ENCODE data around the gene SLC23A2.

Gene SLC23A2

DNA sequence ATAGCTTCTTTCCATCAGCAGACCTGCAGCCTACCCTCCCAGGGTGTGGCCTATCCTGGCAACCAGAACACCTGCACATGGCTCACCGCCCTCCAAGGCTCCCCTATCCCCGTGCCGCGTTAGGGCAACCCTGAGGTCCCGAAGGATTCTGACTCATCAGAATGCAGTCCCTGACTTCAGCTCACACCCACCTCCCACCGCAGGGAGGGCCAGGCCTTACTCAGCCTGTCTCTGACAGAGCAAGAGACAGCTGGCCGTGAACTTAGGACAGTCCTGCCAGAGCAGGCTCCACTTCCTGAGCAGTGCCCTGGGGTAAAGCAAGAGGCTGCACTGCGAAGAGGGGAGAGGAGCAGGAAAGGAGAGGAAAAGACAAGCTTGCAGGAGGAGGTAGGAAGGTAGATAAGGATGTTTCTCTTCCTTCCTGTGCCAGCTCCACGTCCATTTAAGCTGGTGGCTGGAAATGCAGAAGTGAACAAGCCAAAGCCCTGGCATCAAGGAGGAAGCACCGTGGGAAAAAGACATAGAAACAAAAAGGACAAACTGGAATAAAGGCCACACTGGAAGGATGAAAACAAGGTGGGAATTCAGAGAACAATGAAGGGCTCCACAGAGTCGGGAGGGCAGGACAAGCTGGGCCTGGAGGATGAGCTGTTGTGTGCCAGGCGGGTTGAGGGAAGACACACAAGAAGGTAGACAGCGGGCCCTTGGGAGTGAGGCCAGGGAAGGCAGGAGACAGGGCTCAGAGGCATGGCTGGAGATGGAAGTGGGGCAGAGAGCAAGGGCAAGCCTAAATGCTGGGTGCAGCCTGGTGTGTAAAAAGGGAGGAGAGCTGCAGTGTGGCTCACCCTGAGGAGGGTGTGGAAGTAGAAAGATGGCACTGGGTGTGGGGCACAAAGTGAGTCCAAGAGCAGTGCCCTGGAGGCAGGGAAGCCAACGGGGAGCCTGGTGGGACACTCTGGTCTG, 102.7 kb downstream of the SLC23A2 start:
- ATAC-seq (no peak), DNase-seq (no peak)
- peaks cover 14% of the 10 kb centered on the region for H3K36me3 Mint-ChIP-seq (ENCODE audit: low read depth)
- no peaks in the 10 kb centered on the region for H3K9me3 Mint-ChIP-seq
- no peak overlapping the region for H3K4me3 Mint-ChIP-seq
- no peaks in the 10 kb centered on the region for H3K27me3 Mint-ChIP-seq
- peaks cover 2% of the 10 kb centered on the region for H3K4me1 Mint-ChIP-seq
- H3K27ac Mint-ChIP-seq, result no peak overlapping the region

DNA sequence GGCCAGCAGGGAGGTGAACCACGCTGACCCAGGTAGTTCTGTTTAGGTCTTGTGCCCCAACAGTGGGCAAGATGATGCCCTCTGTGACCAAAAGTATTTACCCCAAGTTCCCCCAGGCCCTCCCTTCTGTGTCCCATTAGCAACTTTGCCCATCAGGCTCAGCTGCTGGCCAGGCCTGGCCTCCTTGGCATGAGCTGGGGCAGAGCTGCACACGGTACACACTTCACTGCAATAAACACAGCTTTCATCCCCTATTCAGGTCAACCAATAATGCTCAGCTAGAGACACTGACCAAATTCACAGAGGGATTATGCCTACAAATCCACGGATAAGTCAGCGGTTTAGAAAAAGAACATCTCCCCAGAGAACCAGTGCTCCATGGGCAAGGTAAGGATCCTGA, 103.7 kb downstream of the SLC23A2 start:
- ATAC-seq (no peak), DNase-seq (no peak)
- Mint-ChIP-seq H3K27ac (no peak overlapping the region), H3K4me1 (peaks cover 2% of the 10 kb centered on the region), H3K4me3 (no peak overlapping the region), H3K27me3 (no peaks in the 10 kb centered on the region), H3K9me3 (no peaks in the 10 kb centered on the region), H3K36me3 (ENCODE audit: low read depth) (peaks cover 14% of the 10 kb centered on the region)

DNA sequence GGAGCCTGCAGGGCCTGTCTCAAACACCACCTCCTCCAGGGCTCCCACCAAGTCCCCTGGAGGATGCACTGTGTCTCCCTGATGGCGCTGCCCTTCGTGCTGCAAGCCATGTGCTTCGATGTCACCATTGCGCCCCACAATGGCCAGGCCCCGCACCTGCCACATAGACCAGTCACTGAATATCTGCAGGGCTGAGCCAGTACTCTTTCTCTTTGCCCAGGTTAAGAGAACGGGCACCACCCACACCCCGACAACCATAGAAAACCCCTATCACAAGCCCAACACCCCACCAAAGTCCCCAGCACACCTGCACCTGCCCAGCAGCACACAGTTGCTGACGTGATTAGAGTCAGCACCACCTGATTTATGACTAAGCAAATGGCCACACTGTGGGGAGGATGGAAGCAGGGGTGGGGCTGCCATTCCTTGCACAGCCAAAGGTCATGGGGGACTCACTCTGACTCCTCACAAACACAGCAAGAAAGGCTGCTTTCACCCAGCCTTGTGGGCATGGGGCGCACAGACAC, 104.3 kb downstream of the SLC23A2 start:
- peak; percentile 6 for DNase-seq
- peak; percentile 54 for ATAC-seq
- Mint-ChIP-seq H3K9me3 (no peaks in the 10 kb centered on the region), H3K36me3 (ENCODE audit: low read depth) (peaks cover 14% of the 10 kb centered on the region), H3K27me3 (no peaks in the 10 kb centered on the region), H3K4me1 (peaks cover 2% of the 10 kb centered on the region), H3K27ac (no peak overlapping the region), H3K4me3 (no peak overlapping the region)

DNA sequence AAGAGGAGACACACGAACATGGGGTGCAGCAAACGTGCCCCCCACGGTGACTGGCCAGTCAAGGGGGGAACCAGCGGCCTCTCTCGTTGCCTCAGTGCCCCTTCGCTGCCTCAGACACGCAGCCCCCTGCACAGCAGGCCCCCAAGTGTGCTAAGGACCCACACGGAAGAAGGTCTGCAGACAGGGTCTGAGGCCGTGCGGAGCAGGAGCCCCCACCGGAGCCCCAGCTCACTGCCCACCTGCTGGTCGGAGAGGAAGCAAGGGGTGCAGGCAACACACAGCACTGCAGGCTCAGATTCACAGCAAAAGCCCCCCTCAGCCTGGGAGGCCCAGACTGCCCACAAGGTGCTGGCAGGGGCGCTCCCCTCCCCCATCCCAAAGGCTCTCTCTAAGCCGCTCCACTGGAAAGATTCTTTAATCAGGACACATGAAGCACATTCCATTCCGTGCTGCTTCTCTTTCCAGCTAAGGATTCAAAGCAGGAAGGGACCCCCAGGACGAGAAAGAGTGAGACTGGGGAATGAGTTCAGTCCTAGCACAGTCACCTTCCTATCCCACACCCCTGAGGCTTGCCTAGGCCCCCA, 105.1 kb downstream of the SLC23A2 start:
- H3K4me3 Mint-ChIP-seq, result no peak overlapping the region
- H3K27ac Mint-ChIP-seq, result no peak overlapping the region
- H3K4me1 Mint-ChIP-seq, result peaks cover 2% of the 10 kb centered on the region
- no peaks in the 10 kb centered on the region for H3K27me3 Mint-ChIP-seq
- no peaks in the 10 kb centered on the region for H3K9me3 Mint-ChIP-seq
- no peak for DNase-seq
- ATAC-seq, result no peak
- H3K36me3 Mint-ChIP-seq (ENCODE audit: low read depth), result peaks cover 11% of the 10 kb centered on the region

DNA sequence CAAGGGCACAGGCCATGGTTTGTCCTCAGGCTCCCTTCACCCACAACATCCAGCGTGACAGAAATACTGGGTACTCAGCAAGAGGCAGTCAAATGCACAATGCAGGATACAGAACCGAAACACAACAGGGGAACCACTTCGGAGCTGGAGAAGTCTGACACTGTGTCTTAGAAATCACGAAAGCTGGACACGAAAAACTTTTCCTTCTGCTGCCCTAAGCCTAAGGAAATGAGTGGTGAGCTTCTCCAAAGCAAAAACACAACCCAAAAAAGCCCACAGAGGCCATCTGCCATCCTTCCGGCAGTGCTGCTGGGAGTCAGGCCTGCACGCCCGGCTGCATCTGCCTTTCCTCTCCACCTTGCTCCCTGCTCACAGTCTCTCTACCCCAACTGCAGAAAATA, 106.3 kb downstream of the SLC23A2 start:
- Mint-ChIP-seq H3K27me3 (no peaks in the 10 kb centered on the region), H3K4me3 (no peak overlapping the region), H3K36me3 (ENCODE audit: low read depth) (peaks cover 9% of the 10 kb centered on the region), H3K9me3 (no peaks in the 10 kb centered on the region), H3K4me1 (peaks cover 2% of the 10 kb centered on the region), H3K27ac (no peak overlapping the region)
- DNase-seq (no peak), ATAC-seq (no peak)

DNA sequence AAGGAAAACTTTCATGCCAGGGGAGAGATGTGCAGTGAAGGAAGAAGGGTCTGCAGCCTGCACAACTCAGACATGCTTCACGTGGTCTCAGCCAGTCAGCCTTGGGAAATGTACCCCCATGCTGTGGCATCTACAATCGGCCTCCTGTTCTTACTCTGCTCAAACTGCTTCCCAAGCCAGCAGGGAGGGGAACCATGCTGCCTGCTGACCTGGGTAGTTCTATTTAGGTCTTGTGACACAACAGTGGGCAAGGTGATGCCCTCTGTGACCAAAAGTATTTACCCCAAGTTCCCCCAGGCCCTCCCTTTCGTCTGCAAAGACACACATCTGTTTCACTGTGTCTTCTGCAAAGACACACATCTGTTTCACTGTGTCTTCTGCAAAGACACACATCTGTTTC, 106.9 kb downstream of the SLC23A2 start:
- no peaks in the 10 kb centered on the region for H3K9me3 Mint-ChIP-seq
- H3K4me3 Mint-ChIP-seq, result no peak overlapping the region
- peaks cover 2% of the 10 kb centered on the region for H3K4me1 Mint-ChIP-seq
- H3K27me3 Mint-ChIP-seq, result no peaks in the 10 kb centered on the region
- H3K36me3 Mint-ChIP-seq (ENCODE audit: low read depth), result peaks cover 11% of the 10 kb centered on the region
- no peak for ATAC-seq
- no peak overlapping the region for H3K27ac Mint-ChIP-seq
- no peak for DNase-seq

DNA sequence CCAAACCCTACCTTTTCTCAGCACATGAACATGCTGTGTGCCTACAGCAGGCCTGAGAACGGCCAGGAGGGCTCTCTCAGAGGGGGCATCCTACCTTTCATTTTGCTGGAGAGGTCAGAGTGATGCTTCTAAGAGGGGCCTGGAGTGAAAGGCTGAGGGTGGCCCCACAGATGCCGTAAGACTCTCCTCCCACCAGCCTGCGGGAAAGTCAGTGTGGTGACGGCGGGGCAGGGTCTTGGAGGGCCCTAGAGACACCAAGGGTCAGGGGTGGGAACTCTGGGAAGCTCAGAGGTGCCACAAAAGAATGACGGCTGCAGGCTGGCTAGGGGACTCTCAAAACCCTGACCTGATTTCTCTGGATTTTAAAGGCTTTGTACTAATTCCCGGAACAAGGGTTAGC, 107.6 kb downstream of the SLC23A2 start:
- ATAC-seq, result no peak

DNA sequence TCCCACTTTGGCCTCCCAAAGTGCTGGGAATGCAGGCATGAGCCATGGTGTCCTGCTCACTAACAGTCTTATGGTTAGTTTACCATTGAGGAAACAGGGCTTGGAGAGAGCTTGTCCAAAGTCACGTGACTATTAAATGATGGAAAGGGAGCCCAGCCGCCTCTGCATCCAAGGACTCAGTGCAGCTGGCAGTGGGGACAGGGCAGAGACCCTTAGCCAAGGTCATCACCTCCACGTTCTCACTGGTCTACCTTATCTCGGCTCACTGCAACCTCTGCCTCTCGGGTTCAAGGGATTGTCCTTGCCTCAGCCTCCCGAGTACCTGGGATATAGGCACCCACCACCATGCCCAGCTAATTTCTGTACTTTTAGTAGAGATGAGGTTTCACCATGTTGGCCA, 109.3 kb downstream of the SLC23A2 start:
- no peak for DNase-seq
- H3K9me3 Mint-ChIP-seq, result no peaks in the 10 kb centered on the region
- no peak overlapping the region for H3K27ac Mint-ChIP-seq
- H3K36me3 Mint-ChIP-seq (ENCODE audit: low read depth), result peaks cover 6% of the 10 kb centered on the region
- no peaks in the 10 kb centered on the region for H3K27me3 Mint-ChIP-seq
- H3K4me1 Mint-ChIP-seq, result peaks cover 2% of the 10 kb centered on the region
- no peak for ATAC-seq
- H3K4me3 Mint-ChIP-seq, result no peak overlapping the region

More for the DNA sequence above, 107.6 kb downstream of the SLC23A2 start:
- peaks cover 2% of the 10 kb centered on the region for H3K4me1 Mint-ChIP-seq
- no peaks in the 10 kb centered on the region for H3K9me3 Mint-ChIP-seq
- peaks cover 8% of the 10 kb centered on the region for H3K36me3 Mint-ChIP-seq (ENCODE audit: low read depth)
- H3K27ac Mint-ChIP-seq, result no peak overlapping the region
- no peaks in the 10 kb centered on the region for H3K27me3 Mint-ChIP-seq
- no peak for DNase-seq
- H3K4me3 Mint-ChIP-seq, result no peak overlapping the region

DNA sequence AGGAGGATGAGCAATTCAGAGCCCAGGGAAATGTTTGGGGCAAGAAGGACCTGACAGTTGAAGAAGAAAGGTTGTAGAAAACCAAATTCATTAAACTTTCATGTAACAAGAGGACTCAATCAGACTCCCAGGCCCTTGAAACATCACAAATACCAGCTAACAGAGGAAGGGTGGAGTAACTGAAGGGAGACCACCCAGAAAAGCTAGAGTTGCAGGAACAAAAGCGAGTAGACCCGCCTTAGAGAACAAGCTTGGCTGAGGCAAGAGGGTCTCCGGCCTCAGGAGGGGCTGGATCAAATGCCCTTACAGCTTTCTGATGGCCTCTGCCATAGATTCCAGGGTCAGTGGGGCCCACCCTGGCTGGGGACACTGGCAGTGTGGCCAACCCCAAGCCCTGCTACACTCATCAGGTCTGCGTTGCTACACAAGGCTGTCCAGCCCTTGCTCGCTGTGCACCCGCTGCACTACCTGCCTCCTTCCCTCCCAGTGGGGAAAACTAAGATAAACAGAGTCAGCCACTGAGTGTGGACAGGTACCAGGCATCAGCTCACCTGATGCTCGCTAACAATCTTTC, 110.0 kb downstream of the SLC23A2 start:
- Mint-ChIP-seq H3K36me3 (ENCODE audit: low read depth) (peaks cover 6% of the 10 kb centered on the region), H3K27me3 (no peaks in the 10 kb centered on the region), H3K9me3 (no peaks in the 10 kb centered on the region), H3K4me3 (no peak overlapping the region), H3K27ac (no peak overlapping the region), H3K4me1 (peaks cover 2% of the 10 kb centered on the region)
- DNase-seq, result no peak
- no peak for ATAC-seq

DNA sequence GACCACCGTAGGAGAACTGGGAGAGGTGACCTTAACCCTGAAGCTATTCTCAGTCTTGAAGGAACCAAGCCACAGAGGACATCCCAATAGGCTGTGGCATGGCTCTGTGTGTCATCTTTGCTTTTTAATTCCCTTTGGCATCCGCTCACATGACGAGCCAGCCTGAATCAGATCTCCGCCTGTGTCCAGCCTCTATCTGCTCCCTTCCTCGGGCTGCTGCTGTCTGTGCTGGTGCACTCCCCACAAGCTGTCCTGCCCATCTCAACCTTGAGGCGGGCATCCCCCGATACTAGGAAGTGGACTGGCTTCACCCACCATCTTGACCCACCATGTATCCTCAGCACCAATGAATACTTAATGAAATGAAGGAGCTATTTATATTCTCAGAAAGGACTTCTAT, 111.9 kb downstream of the SLC23A2 start:
- H3K27me3 Mint-ChIP-seq, result no peaks in the 10 kb centered on the region
- H3K4me1 Mint-ChIP-seq, result peaks cover 2% of the 10 kb centered on the region
- no peak overlapping the region for H3K27ac Mint-ChIP-seq
- ATAC-seq (no peak), DNase-seq (no peak)
- H3K36me3 Mint-ChIP-seq (ENCODE audit: low read depth), result peaks cover 9% of the 10 kb centered on the region
- H3K9me3 Mint-ChIP-seq, result no peaks in the 10 kb centered on the region
- no peak overlapping the region for H3K4me3 Mint-ChIP-seq

DNA sequence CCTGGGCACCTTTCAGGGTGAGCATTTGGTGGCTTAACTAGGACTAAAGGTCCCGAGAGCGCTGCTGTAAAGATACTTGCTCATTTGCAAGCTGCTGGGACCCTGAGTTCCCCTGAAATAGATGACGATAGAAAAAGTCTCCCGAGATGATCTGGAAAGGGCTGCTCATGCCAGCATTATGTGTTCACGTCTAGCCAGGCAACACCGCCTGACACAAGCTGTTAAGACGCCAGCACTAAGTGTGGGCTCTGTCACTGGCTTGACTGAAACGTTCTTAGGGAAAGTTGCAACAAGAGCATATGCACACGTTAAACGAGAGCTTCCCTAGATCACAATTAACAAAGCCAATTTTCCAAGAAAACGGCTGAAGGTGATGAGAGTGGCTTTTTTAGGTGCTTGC, 113.7 kb downstream of the SLC23A2 start:
- no peak overlapping the region for H3K4me3 Mint-ChIP-seq
- no peaks in the 10 kb centered on the region for H3K9me3 Mint-ChIP-seq
- peaks cover 2% of the 10 kb centered on the region for H3K4me1 Mint-ChIP-seq
- ATAC-seq, result no peak
- DNase-seq, result no peak
- peaks cover 12% of the 10 kb centered on the region for H3K36me3 Mint-ChIP-seq (ENCODE audit: low read depth)
- H3K27ac Mint-ChIP-seq, result no peak overlapping the region
- H3K27me3 Mint-ChIP-seq, result no peaks in the 10 kb centered on the region

DNA sequence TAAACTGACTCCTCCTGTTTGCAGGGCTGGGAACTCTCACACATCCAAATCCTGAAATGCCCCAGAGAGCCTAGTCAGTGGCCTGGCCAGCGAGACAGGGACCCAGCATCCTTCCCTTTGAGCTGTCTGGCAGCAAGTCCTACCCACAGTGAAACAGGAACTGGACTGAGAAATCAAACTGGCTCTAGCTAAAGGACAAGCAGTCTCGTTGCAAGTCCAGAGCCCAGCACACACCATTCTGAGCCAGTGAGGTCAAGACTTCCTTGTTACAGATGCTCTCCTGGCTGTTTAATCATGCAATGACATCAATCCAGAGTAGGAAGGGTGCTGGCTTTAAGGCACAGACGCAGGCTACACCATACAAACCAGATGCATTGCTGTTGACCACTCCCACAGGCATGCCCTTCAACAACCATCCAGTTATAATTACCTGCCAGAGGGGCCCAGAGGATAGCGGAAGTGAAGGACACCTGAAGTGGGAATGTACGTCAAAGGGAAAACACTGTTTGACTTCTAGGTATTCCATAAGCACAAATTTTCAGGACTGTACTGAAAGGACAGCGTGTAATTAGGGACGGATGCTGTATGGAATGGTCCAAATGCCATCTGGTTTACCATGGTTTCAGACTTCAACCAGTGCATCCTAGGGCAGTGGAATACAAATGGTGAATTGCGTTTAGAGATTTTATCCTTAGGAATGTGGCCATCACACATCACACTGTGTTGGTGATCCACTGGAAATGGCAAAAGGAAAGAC, 114.4 kb downstream of the SLC23A2 start:
- H3K4me1 Mint-ChIP-seq, result peaks cover 2% of the 10 kb centered on the region
- peaks cover 13% of the 10 kb centered on the region for H3K36me3 Mint-ChIP-seq (ENCODE audit: low read depth)
- H3K9me3 Mint-ChIP-seq, result no peaks in the 10 kb centered on the region
- H3K27me3 Mint-ChIP-seq, result no peaks in the 10 kb centered on the region
- ATAC-seq, result no peak
- H3K4me3 Mint-ChIP-seq, result no peak overlapping the region
- H3K27ac Mint-ChIP-seq, result no peak overlapping the region
- no peak for DNase-seq

DNA sequence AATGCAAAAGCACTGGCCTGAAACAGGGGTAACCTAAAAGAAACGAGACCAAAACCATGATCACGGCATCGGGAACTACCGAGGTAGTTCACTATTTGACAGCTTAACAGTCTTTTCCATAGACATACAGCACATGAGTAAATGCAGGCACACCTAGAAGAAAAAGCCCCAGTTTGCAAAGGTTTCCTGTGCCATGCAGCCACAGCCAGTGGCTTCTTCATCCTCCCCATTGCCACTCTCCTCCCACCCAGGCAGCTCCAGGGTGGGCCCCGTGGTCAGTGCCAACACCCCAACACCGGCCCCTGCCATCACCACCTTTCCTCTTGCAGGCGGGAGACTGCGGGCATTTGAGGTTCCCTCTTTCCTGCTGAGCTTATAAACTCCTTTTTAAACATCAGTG, 115.4 kb downstream of the SLC23A2 start:
- no peaks in the 10 kb centered on the region for H3K9me3 Mint-ChIP-seq
- H3K27ac Mint-ChIP-seq, result no peak overlapping the region
- H3K4me3 Mint-ChIP-seq, result no peak overlapping the region
- peaks cover 17% of the 10 kb centered on the region for H3K36me3 Mint-ChIP-seq (ENCODE audit: low read depth)
- peaks cover 2% of the 10 kb centered on the region for H3K4me1 Mint-ChIP-seq
- H3K27me3 Mint-ChIP-seq, result no peaks in the 10 kb centered on the region
- DNase-seq (no peak), ATAC-seq (no peak)

DNA sequence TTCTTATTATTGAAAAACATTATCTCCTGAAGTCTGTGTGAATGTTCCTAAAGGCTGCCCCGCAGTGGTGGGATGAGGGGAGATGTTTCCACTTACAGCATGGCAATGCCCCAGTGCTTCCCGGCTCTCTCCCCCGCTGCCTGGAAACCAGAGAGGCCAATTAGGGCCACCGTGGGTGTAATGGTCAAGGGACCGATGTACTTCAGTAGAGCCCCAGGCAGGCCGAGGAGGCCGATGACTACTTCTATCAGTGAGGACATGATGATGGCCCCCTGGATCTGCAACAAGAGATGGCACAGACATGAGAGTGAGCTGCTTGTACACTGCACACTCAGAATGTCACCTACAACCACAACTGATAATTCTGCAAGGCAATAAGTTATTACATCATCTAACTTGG, 117.8 kb downstream of the SLC23A2 start:
- H3K36me3 Mint-ChIP-seq (ENCODE audit: low read depth), result peaks cover 19% of the 10 kb centered on the region
- H3K9me3 Mint-ChIP-seq, result no peaks in the 10 kb centered on the region
- no peaks in the 10 kb centered on the region for H3K27me3 Mint-ChIP-seq
- peaks cover 2% of the 10 kb centered on the region for H3K4me1 Mint-ChIP-seq
- H3K27ac Mint-ChIP-seq, result no peak overlapping the region
- H3K4me3 Mint-ChIP-seq, result no peak overlapping the region
- no peak for DNase-seq
- no peak for ATAC-seq

All from activated naive CD8-positive, alpha-beta T cell treated with anti-CD3 and anti-CD28 coated beads, Interleukin-2, amount 50 U/mL, for 24 hours (primary cell).